ENCODE results near the gene ATP6V0A1.
A peak's percentile ranks its signal among the peaks of the same experiment; 100 is the strongest.

ATP6V0A1 gene

GRCh38 chr17:42517516-42517915, 58.8 kb downstream of the ATP6V0A1 start:
- peak; percentile 73 for DNase-seq (ENCODE audit: low spot score)
- peak; percentile 93 for TF ChIP-seq CTCF (IDR thresholded peaks at IDR 0.05; ENCODE audit: extremely low read depth, missing control alignments)

- no peak for DNase-seq (ENCODE audit: low spot score)
Observed at GRCh38 chr17:42518046-42518754, 59.5 kb downstream of the ATP6V0A1 start.

GRCh38 chr17:42518755-42519545, 60.3 kb downstream of the ATP6V0A1 start:
- no peak for TF ChIP-seq CTCF (IDR thresholded peaks at IDR 0.05; ENCODE audit: extremely low read depth, missing control alignments)
- no peak for DNase-seq (ENCODE audit: low spot score)

More at GRCh38 chr17:42518046-42518754, 59.5 kb downstream of the ATP6V0A1 start:
- TF ChIP-seq CTCF (IDR thresholded peaks at IDR 0.05; ENCODE audit: extremely low read depth, missing control alignments) = no peak

- no peak for TF ChIP-seq CTCF (IDR thresholded peaks at IDR 0.05; ENCODE audit: extremely low read depth, missing control alignments)
- DNase-seq (ENCODE audit: low spot score) = no peak
Observed at GRCh38 chr17:42519546-42520491, 61.1 kb downstream of the ATP6V0A1 start.

- no peak for DNase-seq (ENCODE audit: low spot score)
- TF ChIP-seq CTCF (IDR thresholded peaks at IDR 0.05; ENCODE audit: extremely low read depth, missing control alignments) = peak; percentile 11
Observed at GRCh38 chr17:42520540-42520951, 61.9 kb downstream of the ATP6V0A1 start.

GRCh38 chr17:42521036-42521435, 62.4 kb downstream of the ATP6V0A1 start:
- DNase-seq (ENCODE audit: low spot score) = no peak
- no peak for TF ChIP-seq CTCF (IDR thresholded peaks at IDR 0.05; ENCODE audit: extremely low read depth, missing control alignments)
